ENCODE results near the gene LRRC75A. TPM values are rescaled to one million over a fixed set of nuclear protein-coding genes. Genes with fewer than 3 reads are reported as not detected.

LRRC75A gene
- total RNA-seq, 1 donor from 2014 or later = 0.96 TPM

- H3K4me3 ChIP-seq = no peak overlapping the region
- H3K27ac ChIP-seq (replicated peaks) = no peak overlapping the region
- TF ChIP-seq, protein P1, sequence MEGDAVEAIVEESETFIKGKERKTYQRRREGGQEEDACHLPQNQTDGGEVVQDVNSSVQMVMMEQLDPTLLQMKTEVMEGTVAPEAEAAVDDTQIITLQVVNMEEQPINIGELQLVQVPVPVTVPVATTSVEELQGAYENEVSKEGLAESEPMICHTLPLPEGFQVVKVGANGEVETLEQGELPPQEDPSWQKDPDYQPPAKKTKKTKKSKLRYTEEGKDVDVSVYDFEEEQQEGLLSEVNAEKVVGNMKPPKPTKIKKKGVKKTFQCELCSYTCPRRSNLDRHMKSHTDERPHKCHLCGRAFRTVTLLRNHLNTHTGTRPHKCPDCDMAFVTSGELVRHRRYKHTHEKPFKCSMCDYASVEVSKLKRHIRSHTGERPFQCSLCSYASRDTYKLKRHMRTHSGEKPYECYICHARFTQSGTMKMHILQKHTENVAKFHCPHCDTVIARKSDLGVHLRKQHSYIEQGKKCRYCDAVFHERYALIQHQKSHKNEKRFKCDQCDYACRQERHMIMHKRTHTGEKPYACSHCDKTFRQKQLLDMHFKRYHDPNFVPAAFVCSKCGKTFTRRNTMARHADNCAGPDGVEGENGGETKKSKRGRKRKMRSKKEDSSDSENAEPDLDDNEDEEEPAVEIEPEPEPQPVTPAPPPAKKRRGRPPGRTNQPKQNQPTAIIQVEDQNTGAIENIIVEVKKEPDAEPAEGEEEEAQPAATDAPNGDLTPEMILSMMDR (IDR thresholded peaks at IDR 0.05; ENCODE audit: borderline replicate concordance) = no peak
- no peaks in the 10 kb centered on the region for H3K27me3 ChIP-seq (ENCODE audit: low read depth)
- no peaks in the 10 kb centered on the region for H3K9me3 ChIP-seq (replicated peaks)
- no peaks in the 10 kb centered on the region for H3K4me1 ChIP-seq
- intact Hi-C loops (cut with micrococcal nuclease) = no loop called here
- no peak for DNase-seq
- no peaks in the 10 kb centered on the region for H3K36me3 ChIP-seq
These were observed 13.0 kb upstream of the LRRC75A start for GRCh38 chr17:16504984-16505383.

- Histone ChIP-seq H3K27me3 (ENCODE audit: low read depth) (peaks cover 5% of the 10 kb centered on the region), H3K4me3 (no peak overlapping the region), H3K36me3 (no peaks in the 10 kb centered on the region), H3K4me1 (peaks cover 5% of the 10 kb centered on the region), H3K27ac (replicated peaks) (no peak overlapping the region), H3K9me3 (replicated peaks) (no peaks in the 10 kb centered on the region)
- DNase-seq = no peak
- intact Hi-C loops (cut with micrococcal nuclease) = no loop called here
- TF ChIP-seq, protein P1 (IDR thresholded peaks at IDR 0.05; ENCODE audit: borderline replicate concordance) = no peak
These were observed 5.0 kb upstream of the LRRC75A start for GRCh38 chr17:16496820-16497489.

DNA sequence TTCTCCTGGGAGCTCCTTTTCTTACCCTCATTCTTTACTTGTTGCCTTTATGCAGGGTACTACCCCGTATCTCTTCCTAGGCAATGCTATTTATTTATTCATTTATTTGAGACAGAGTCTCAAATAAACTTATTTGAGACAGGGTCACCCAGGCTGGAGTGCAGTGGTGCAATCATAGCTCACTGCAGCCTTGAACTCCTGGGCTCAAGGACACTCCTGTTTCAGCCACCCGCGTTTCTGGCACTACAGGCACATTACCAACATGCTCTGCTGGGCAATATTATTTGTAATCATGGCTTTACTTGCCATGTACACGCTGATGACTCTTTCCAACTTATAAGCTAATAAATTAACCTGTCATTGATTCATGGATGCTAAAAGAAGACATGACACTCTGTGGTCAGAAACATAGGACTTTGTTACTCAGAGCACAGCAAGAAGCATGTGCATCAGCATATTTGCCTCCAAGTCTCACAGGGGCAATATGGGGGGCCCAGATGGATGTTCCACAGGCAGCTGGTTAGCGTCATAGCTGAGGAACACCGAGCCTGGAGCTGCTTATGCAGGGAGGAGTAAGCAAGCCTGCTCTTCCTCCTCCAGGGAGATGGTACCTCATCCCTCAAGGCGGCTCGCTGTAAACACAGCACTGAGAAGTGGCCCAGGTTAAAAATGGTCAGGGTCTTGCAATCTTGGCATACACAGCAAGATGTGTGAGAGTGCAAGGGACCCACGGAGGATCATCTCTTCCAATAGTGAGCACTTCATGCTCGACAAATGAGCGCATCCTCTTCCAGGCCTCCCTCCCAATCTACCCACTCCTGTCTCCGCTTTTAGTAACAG lies 4.2 kb upstream of the LRRC75A start:
- intact Hi-C loops (cut with micrococcal nuclease) = no loop called here
- TF ChIP-seq, protein P1 (IDR thresholded peaks at IDR 0.05; ENCODE audit: borderline replicate concordance) = no peak
- peaks cover 9% of the 10 kb centered on the region for H3K4me1 ChIP-seq
- H3K36me3 ChIP-seq = no peaks in the 10 kb centered on the region
- no peak for DNase-seq
- H3K27ac ChIP-seq (replicated peaks) = no peak overlapping the region
- peaks cover 6% of the 10 kb centered on the region for H3K27me3 ChIP-seq (ENCODE audit: low read depth)
- H3K9me3 ChIP-seq (replicated peaks) = no peaks in the 10 kb centered on the region
- H3K4me3 ChIP-seq = no peak overlapping the region

DNA sequence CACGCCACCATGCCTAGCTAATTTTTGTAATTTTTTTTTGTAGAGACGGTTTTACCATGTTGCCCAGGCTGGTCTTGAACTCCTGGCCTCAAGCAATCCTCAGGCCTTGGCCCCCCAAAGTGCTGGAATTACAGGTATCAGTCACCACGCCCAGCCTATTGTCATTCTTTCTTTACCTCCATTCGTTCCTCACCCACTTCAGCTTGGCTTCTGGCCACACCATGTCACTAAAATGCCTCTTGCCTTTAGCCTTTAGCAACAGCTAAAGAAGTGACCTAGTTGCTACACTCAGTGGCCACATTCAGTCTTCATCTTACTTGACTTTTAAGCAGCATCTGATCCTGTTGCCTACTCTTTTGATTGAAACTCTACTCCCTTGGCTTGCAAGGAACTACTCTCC lies 3.6 kb upstream of the LRRC75A start:
- no peak overlapping the region for H3K27ac ChIP-seq (replicated peaks)
- no peaks in the 10 kb centered on the region for H3K9me3 ChIP-seq (replicated peaks)
- H3K27me3 ChIP-seq (ENCODE audit: low read depth) = peaks cover 8% of the 10 kb centered on the region
- TF ChIP-seq, protein P1 (IDR thresholded peaks at IDR 0.05; ENCODE audit: borderline replicate concordance) = no peak
- H3K4me3 ChIP-seq = no peak overlapping the region
- no peak for DNase-seq
- intact Hi-C loops (cut with micrococcal nuclease) = no loop called here
- no peaks in the 10 kb centered on the region for H3K36me3 ChIP-seq
- H3K4me1 ChIP-seq = peaks cover 15% of the 10 kb centered on the region

- peaks cover 8% of the 10 kb centered on the region for H3K27me3 ChIP-seq (ENCODE audit: low read depth)
- H3K4me3 ChIP-seq = no peak overlapping the region
- DNase-seq = no peak
- intact Hi-C loops (cut with micrococcal nuclease) = no loop called here
- H3K4me1 ChIP-seq = peaks cover 17% of the 10 kb centered on the region
- TF ChIP-seq, protein P1 (IDR thresholded peaks at IDR 0.05; ENCODE audit: borderline replicate concordance) = no peak
- H3K36me3 ChIP-seq = no peaks in the 10 kb centered on the region
- H3K27ac ChIP-seq (replicated peaks) = no peak overlapping the region
- H3K9me3 ChIP-seq (replicated peaks) = no peaks in the 10 kb centered on the region
These were observed 2.1 kb upstream of the LRRC75A start for GRCh38 chr17:16494059-16494458.

Data from left ventricle myocardium inferior (tissue), 1 donor.